H9 (cell line): ENCODE measurements around the gene ZBED1. TPM values are rescaled to one million over a fixed set of nuclear protein-coding genes. Genes with fewer than 3 reads are reported as not detected.
"Not testable (repeated sequence)": the region's sequence is repeated elsewhere in the genome, so short reads cannot be mapped to it uniquely, and the experiment has no call there.

Experiments used
- DNase-seq: peaks from one replicate; pipeline ENCODE4 v3.0.0-alpha.2; 2017
- H2AFZ ChIP-seq: one replicate; pipeline ENCODE4 v1.6.1; 2013; ENCODE audit warnings: mild to moderate bottlenecking, low read length, control low read depth, moderate library complexity
- H2AK5ac ChIP-seq: 2 replicates; pipeline ENCODE4 v1.6.1; 2013; ENCODE audit warnings: low read length, control low read depth, mixed read lengths; ENCODE audit not compliant: insufficient read length
- H2BK120ac ChIP-seq: one replicate; pipeline ENCODE4 v1.6.1; 2013; ENCODE audit warnings: low read depth, mild to moderate bottlenecking, low read length, control low read depth, inconsistent platforms; ENCODE audit not compliant: poor library complexity, severe bottlenecking
- H2BK12ac ChIP-seq: 2 replicates; pipeline ENCODE4 v1.6.1; 2013; ENCODE audit warnings: low read length, control low read depth, mixed read lengths, low read depth; ENCODE audit not compliant: insufficient read length
- H2BK15ac ChIP-seq: 2 replicates; pipeline ENCODE4 v1.6.1; 2013; ENCODE audit warnings: low read depth, low read length, control low read depth
- H2BK20ac ChIP-seq: one replicate; pipeline ENCODE4 v1.6.1; 2013; ENCODE audit warnings: low read depth, mild to moderate bottlenecking, low read length, control low read depth, inconsistent platforms; ENCODE audit not compliant: poor library complexity, severe bottlenecking
- H2BK5ac ChIP-seq: 2 replicates; pipeline ENCODE4 v1.6.1; 2013; ENCODE audit warnings: low read length, control low read depth, mixed read lengths; ENCODE audit not compliant: insufficient read length
- H3K14ac ChIP-seq: 2 replicates; pipeline ENCODE4 v1.6.1; 2013; ENCODE audit warnings: low read length, control low read depth; ENCODE audit not compliant: insufficient read depth
- H3K18ac ChIP-seq: 2 replicates; pipeline ENCODE4 v1.6.1; 2013; ENCODE audit warnings: low read depth, mild to moderate bottlenecking, mixed read lengths, low read length, control low read depth; ENCODE audit not compliant: insufficient read length
- H3K23ac ChIP-seq: 2 replicates; pipeline ENCODE4 v1.6.1; 2013; ENCODE audit warnings: low read length, control low read depth, mixed read lengths, low read depth; ENCODE audit not compliant: insufficient read length
- H3K23me2 ChIP-seq: 2 replicates; pipeline ENCODE4 v1.6.1; 2013; ENCODE audit warnings: low read depth, mild to moderate bottlenecking, mixed read lengths, low read length, control low read depth; ENCODE audit not compliant: insufficient read length, poor library complexity, severe bottlenecking
- H3K27ac ChIP-seq: 2 replicates; pipeline ENCODE4 v1.5.1; 2013; ENCODE audit warnings: low read length, control low read depth, mixed read lengths, low read depth; ENCODE audit not compliant: insufficient read length
- H3K27me3 ChIP-seq: 2 replicates; pipeline ENCODE4 v1.6.1; 2013; ENCODE audit warnings: low read length, control low read depth, inconsistent platforms; ENCODE audit not compliant: insufficient read depth
- H3K4ac ChIP-seq: 2 replicates; pipeline ENCODE4 v1.6.1; 2013; ENCODE audit warnings: low read depth, mild to moderate bottlenecking, control low read depth, inconsistent platforms, low read length, moderate library complexity
- H3K4me1 ChIP-seq: 2 replicates; pipeline ENCODE4 v1.6.1; 2013; ENCODE audit warnings: low read length, control low read depth, inconsistent platforms; ENCODE audit not compliant: insufficient read depth
- H3K4me2 ChIP-seq: 2 replicates; pipeline ENCODE4 v1.6.1; 2013; ENCODE audit warnings: low read length, control low read depth, mixed read lengths; ENCODE audit not compliant: insufficient read length, insufficient read depth
- H3K56ac ChIP-seq: 2 replicates; pipeline ENCODE4 v1.6.1; 2013; ENCODE audit warnings: low read depth, mild to moderate bottlenecking, mixed read lengths, low read length, control low read depth; ENCODE audit not compliant: insufficient read length
- H3K79me1 ChIP-seq: 2 replicates; pipeline ENCODE4 v1.6.1; 2013; ENCODE audit warnings: low read depth, mild to moderate bottlenecking, moderate library complexity, low read length, control low read depth, inconsistent platforms; ENCODE audit not compliant: insufficient read depth, poor library complexity, severe bottlenecking
- H3K79me2 ChIP-seq: 2 replicates; pipeline ENCODE4 v1.6.1; 2013; ENCODE audit warnings: low read length, control low read depth, inconsistent platforms; ENCODE audit not compliant: insufficient read depth
- H3K9ac ChIP-seq: 2 replicates; pipeline ENCODE4 v1.6.1; 2013; ENCODE audit warnings: low read length, control low read depth, mixed read lengths; ENCODE audit not compliant: insufficient read length; ENCODE audit errors: extremely low read depth
- H3K9me3 ChIP-seq: one replicate; pipeline ENCODE4 v1.6.1; 2013; ENCODE audit warnings: low read depth, low read length, inconsistent platforms; ENCODE audit not compliant: control insufficient read depth
- H3T11ph ChIP-seq: one replicate; pipeline ENCODE4 v1.6.1; 2013; ENCODE audit warnings: mild to moderate bottlenecking, low read length, control low read depth, inconsistent platforms
- H4K20me1 ChIP-seq: one replicate; pipeline ENCODE4 v1.6.1; 2013; ENCODE audit not compliant: control insufficient read depth, insufficient read length, insufficient read depth
- H4K5ac ChIP-seq: 2 replicates; pipeline ENCODE4 v1.6.1; 2013; ENCODE audit warnings: low read depth, mild to moderate bottlenecking, mixed read lengths, low read length, control low read depth; ENCODE audit not compliant: insufficient read length
- H4K8ac ChIP-seq: replicated peaks from 2 replicates; pipeline ENCODE4 v1.6.1; 2013; ENCODE audit warnings: low read length, control low read depth, mixed read lengths, low read depth; ENCODE audit not compliant: insufficient read length
- H4K91ac ChIP-seq: 2 replicates; pipeline ENCODE4 v1.6.1; 2013; ENCODE audit warnings: low read depth, mild to moderate bottlenecking, moderate library complexity, mixed read lengths, low read length, control low read depth; ENCODE audit not compliant: insufficient read length
- H3K27ac Mint-ChIP-seq, 3 experiments: 2 replicates in 2 of 3; 3 replicates in 1 of 3; pipeline ENCODE4 v1.8.0; 2020 to 2021; ENCODE audit warnings: mixed read lengths in 3 of 3, mild to moderate bottlenecking in 1 of 3, moderate library complexity in 1 of 3
- H3K27me3 Mint-ChIP-seq: 2 replicates; pipeline ENCODE4 v1.8.0; 2021; ENCODE audit warnings: low read depth, mild to moderate bottlenecking, moderate library complexity, mixed read lengths
- H3K36me3 Mint-ChIP-seq, 3 experiments: 2 replicates in 2 of 3; 3 replicates in 1 of 3; pipeline ENCODE4 v1.8.0; 2020 to 2021; ENCODE audit warnings: low read depth in 3 of 3, mixed read lengths in 3 of 3; ENCODE audit not compliant: insufficient read depth in 1 of 3
- H3K4me1 Mint-ChIP-seq, 2 experiments: 2 replicates each; pipeline ENCODE4 v1.8.0; 2020; ENCODE audit warnings: mixed read lengths in 2 of 2
- H3K4me3 Mint-ChIP-seq, 2 experiments: 2 replicates in 1 of 2; 3 replicates in 1 of 2; pipeline ENCODE4 v1.8.0; 2020 to 2021; ENCODE audit warnings: mild to moderate bottlenecking in 2 of 2, mixed read lengths in 2 of 2, moderate library complexity in 1 of 2
- H3K9me3 Mint-ChIP-seq, 2 experiments: 2 replicates in 1 of 2; 3 replicates in 1 of 2; pipeline ENCODE4 v1.8.0; 2020; ENCODE audit warnings: mild to moderate bottlenecking in 2 of 2, mixed read lengths in 2 of 2, moderate library complexity in 1 of 2
- WGBS: extraction: QIAGEN DNeasy Blood & Tissue Kit; methylation state at CpG from one replicate; pipeline ENCODE4 v1.1.7; 2013; ENCODE audit warnings: missing lambda C conversion rate, low lambda C conversion rate, mixed read lengths; ENCODE audit not compliant: insufficient read length; ENCODE audit errors: extremely low coverage; 5-methylcytosine and 5-hydroxymethylcytosine counted together
- total RNA-seq: library from RNA; stranded (reverse); gene quantifications from 2 replicates; pipeline ENCODE4 v1.2.1, GENCODE V29; 2021
- TF ChIP-seq, protein P1 (sequence below): fragments of 200-600 bp; sonication (generic); conservative IDR thresholded peaks from 3 replicates; pipeline ENCODE4 v1.8.0; 2021; ENCODE audit warnings: antibody characterized with exemption, mild to moderate bottlenecking

The ZBED1 gene
- total RNA-seq, 1 experiment from 2014 or later: 61.1 TPM

DNA sequence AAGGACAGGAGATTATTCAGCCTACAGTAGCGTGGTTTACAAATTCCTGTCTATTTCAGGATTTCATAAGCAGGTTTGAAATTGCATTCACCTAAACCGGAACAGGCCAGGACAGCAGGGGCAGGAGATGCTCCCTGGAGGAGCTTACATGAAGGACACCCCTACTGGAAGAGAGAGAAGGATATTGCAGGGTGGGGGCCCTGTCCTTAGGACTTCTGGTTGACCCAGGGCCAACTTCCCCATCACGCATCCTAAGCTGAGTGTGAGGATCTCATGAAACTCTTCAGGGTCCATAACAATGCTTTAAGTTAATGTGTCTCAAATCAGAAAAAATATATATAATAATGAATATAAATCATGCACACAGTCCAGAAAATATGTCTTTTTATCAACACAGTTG lies 6.4 kb upstream of the ZBED1 start:
- H2BK12ac ChIP-seq: no peak overlapping the region
- no peak overlapping the region for H2BK20ac ChIP-seq
- H3K4me2 ChIP-seq: no peak overlapping the region
- no peak overlapping the region for H4K8ac ChIP-seq
- H3K27ac ChIP-seq: no peak overlapping the region
- no peak overlapping the region for H4K5ac ChIP-seq
- Mint-ChIP-seq H3K9me3 (no peaks in the 10 kb centered on the region; a peak in 1 of 5 replicates), H3K36me3 (peaks cover 0 to 7% (median 0%) of the 10 kb centered on the region in 3 experiments; a peak in 1 of 7 replicates), H3K4me1 (peaks cover 0 to 5% of the 10 kb centered on the region in 2 experiments; a peak in 2 of 4 replicates), H3K4me3 (no peak overlapping the region), H3K27ac (peak overlapping the region in 1 of 3 experiments; percentile 91; a peak in 2 of 7 replicates), H3K27me3 (peaks cover 2% of the 10 kb centered on the region; the same call in 1 of the 2 replicates)
- H2BK15ac ChIP-seq: no peak overlapping the region
- H3K23me2 ChIP-seq: no peaks in the 10 kb centered on the region
- no peaks in the 10 kb centered on the region for H3K79me1 ChIP-seq
- TF ChIP-seq, protein P1, sequence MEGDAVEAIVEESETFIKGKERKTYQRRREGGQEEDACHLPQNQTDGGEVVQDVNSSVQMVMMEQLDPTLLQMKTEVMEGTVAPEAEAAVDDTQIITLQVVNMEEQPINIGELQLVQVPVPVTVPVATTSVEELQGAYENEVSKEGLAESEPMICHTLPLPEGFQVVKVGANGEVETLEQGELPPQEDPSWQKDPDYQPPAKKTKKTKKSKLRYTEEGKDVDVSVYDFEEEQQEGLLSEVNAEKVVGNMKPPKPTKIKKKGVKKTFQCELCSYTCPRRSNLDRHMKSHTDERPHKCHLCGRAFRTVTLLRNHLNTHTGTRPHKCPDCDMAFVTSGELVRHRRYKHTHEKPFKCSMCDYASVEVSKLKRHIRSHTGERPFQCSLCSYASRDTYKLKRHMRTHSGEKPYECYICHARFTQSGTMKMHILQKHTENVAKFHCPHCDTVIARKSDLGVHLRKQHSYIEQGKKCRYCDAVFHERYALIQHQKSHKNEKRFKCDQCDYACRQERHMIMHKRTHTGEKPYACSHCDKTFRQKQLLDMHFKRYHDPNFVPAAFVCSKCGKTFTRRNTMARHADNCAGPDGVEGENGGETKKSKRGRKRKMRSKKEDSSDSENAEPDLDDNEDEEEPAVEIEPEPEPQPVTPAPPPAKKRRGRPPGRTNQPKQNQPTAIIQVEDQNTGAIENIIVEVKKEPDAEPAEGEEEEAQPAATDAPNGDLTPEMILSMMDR: no peak
- no peak overlapping the region for H3K14ac ChIP-seq
- no peak overlapping the region for H2AFZ ChIP-seq
- no CpG with 5 or more reads among the region's 3 CpGs for WGBS
- no peak overlapping the region for H2BK5ac ChIP-seq
- H3K4ac ChIP-seq: no peak overlapping the region
- no peak overlapping the region for H4K91ac ChIP-seq
- H3K4me1 ChIP-seq: no peaks in the 10 kb centered on the region
- no peaks in the 10 kb centered on the region for H3K79me2 ChIP-seq
- H2BK120ac ChIP-seq: no peak overlapping the region
- no peak overlapping the region for H3K23ac ChIP-seq
- H2AK5ac ChIP-seq: no peak overlapping the region
- H3K9ac ChIP-seq: no peak overlapping the region
- no peak overlapping the region for H3K56ac ChIP-seq
- H4K20me1 ChIP-seq: no peaks in the 10 kb centered on the region
- H3K18ac ChIP-seq: no peak overlapping the region
- no peaks in the 10 kb centered on the region for H3K9me3 ChIP-seq
- DNase-seq: no peak
- no peak overlapping the region for H3T11ph ChIP-seq
- H3K27me3 ChIP-seq: no peaks in the 10 kb centered on the region

DNA sequence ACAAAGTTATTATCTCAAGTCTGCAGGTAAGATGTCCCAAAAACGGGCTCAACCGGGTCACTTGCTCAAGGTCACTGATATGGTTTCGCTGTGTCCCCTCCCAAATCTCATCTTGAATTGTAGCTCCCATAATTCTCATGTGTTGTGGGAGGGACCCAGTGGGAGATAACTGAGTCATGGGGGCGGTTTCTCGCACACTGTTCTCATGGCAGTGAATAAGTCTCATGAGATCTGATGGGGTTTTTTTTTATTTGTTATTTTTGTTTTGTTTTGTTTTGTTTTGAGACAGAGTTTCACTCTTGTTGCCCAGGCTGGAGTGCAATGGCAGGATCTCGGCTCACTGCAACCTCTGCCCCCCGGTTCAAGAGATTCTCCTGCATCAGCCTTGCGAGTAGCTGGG lies 4.6 kb upstream of the ZBED1 start:
- H3K36me3 Mint-ChIP-seq, H3K4me2 ChIP-seq, H3K27me3 Mint-ChIP-seq, H3K27ac ChIP-seq, H2BK5ac ChIP-seq, H3K18ac ChIP-seq, H3K9me3 ChIP-seq, H3K4me3 Mint-ChIP-seq, H2BK12ac ChIP-seq, H3K27ac Mint-ChIP-seq, H2AK5ac ChIP-seq, H3T11ph ChIP-seq, H3K9me3 Mint-ChIP-seq, H4K5ac ChIP-seq, H3K9ac ChIP-seq, H4K20me1 ChIP-seq, H3K27me3 ChIP-seq, H4K91ac ChIP-seq, H3K56ac ChIP-seq, H2BK20ac ChIP-seq, H3K79me1 ChIP-seq, H3K4ac ChIP-seq, H2BK15ac ChIP-seq, H3K79me2 ChIP-seq, H2AFZ ChIP-seq, H3K14ac ChIP-seq, H4K8ac ChIP-seq, H2BK120ac ChIP-seq, H3K23me2 ChIP-seq, H3K23ac ChIP-seq, DNase-seq, H3K4me1 ChIP-seq: not testable (repeated sequence)
- H3K4me1 Mint-ChIP-seq: peaks cover 0 to 11% of the 10 kb centered on the region in 2 experiments; a peak in 3 of 4 replicates
- no CpG with 5 or more reads among the region's 8 CpGs for WGBS
